KMS-11 (cell line): ENCODE data around the gene CFAP221.

Source experiments
- H2AFZ ChIP-seq: fragments of 200-600 bp; sonication (generic); 2 replicates; pipeline ENCODE4 v1.6.1; 2016; ENCODE audit warnings: antibody characterized with exemption, mixed run types, low read depth
- H3K27ac ChIP-seq: fragments of 200-600 bp; sonication (generic); 2 replicates; pipeline ENCODE4 v1.6.1; 2016; ENCODE audit warnings: mild to moderate bottlenecking, mixed run types
- H3K27me3 ChIP-seq: fragments of 200-600 bp; sonication (generic); 2 replicates; pipeline ENCODE4 v1.6.1; 2017; ENCODE audit warnings: mild to moderate bottlenecking, low read depth, mixed run types, moderate library complexity; ENCODE audit not compliant: insufficient read depth
- H3K36me3 ChIP-seq: fragments of 200-600 bp; sonication (generic); 2 replicates; pipeline ENCODE4 v1.6.1; 2017; ENCODE audit warnings: mild to moderate bottlenecking, mixed run types; ENCODE audit not compliant: insufficient read depth
- H3K4me1 ChIP-seq: fragments of 200-600 bp; sonication (generic); 2 replicates; pipeline ENCODE4 v1.6.1; 2016; ENCODE audit warnings: mild to moderate bottlenecking, low read depth, mixed run types; ENCODE audit not compliant: poor library complexity, severe bottlenecking
- H3K4me2 ChIP-seq: fragments of 200-600 bp; sonication (generic); 2 replicates; pipeline ENCODE4 v1.7.0; 2016; ENCODE audit warnings: mild to moderate bottlenecking, mixed run types
- H3K4me3 ChIP-seq: fragments of 200-600 bp; sonication (generic); IDR thresholded peaks from 2 replicates; pipeline ENCODE4 v1.6.1; 2017; ENCODE audit warnings: low read depth, low read length, mixed read lengths; ENCODE audit not compliant: insufficient read depth
- H3K79me2 ChIP-seq: fragments of 200-600 bp; sonication (generic); 2 replicates; pipeline ENCODE4 v1.6.1; 2016; ENCODE audit warnings: low read depth, mixed run types; ENCODE audit not compliant: insufficient read depth
- H3K9ac ChIP-seq: fragments of 200-600 bp; sonication (generic); 2 replicates; pipeline ENCODE4 v1.6.1; 2016; ENCODE audit warnings: mild to moderate bottlenecking, mixed run types
- H4K20me1 ChIP-seq: fragments of 200-600 bp; sonication (generic); 2 replicates; pipeline ENCODE4 v1.6.1; 2016; ENCODE audit warnings: mild to moderate bottlenecking, mixed run types; ENCODE audit not compliant: insufficient read depth
- TF ChIP-seq, protein P1 (sequence below): fragments of 200-600 bp; sonication (generic); conservative IDR thresholded peaks from 2 replicates; pipeline ENCODE4 v1.6.1; 2017; ENCODE audit warnings: low read depth, mild to moderate bottlenecking, antibody characterized with exemption, low read length, moderate library complexity, mixed read lengths

The CFAP221 gene

GRCh38 chr2:119694470-119694844, 150.2 kb downstream of the CFAP221 start:
- TF ChIP-seq, protein P1, sequence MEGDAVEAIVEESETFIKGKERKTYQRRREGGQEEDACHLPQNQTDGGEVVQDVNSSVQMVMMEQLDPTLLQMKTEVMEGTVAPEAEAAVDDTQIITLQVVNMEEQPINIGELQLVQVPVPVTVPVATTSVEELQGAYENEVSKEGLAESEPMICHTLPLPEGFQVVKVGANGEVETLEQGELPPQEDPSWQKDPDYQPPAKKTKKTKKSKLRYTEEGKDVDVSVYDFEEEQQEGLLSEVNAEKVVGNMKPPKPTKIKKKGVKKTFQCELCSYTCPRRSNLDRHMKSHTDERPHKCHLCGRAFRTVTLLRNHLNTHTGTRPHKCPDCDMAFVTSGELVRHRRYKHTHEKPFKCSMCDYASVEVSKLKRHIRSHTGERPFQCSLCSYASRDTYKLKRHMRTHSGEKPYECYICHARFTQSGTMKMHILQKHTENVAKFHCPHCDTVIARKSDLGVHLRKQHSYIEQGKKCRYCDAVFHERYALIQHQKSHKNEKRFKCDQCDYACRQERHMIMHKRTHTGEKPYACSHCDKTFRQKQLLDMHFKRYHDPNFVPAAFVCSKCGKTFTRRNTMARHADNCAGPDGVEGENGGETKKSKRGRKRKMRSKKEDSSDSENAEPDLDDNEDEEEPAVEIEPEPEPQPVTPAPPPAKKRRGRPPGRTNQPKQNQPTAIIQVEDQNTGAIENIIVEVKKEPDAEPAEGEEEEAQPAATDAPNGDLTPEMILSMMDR: no peak
- H3K4me2 ChIP-seq: no peak overlapping the region; the same call in 1 of the 2 replicates
- no peak overlapping the region for H3K4me3 ChIP-seq
- no peak overlapping the region for H2AFZ ChIP-seq
- H3K27me3 ChIP-seq: no peaks in the 10 kb centered on the region
- no peak overlapping the region for H3K27ac ChIP-seq
- peaks cover 26% of the 10 kb centered on the region for H3K4me1 ChIP-seq
- no peaks in the 10 kb centered on the region for H3K79me2 ChIP-seq
- no peaks in the 10 kb centered on the region for H4K20me1 ChIP-seq
- H3K9ac ChIP-seq: no peak overlapping the region
- no peaks in the 10 kb centered on the region for H3K36me3 ChIP-seq

DNA sequence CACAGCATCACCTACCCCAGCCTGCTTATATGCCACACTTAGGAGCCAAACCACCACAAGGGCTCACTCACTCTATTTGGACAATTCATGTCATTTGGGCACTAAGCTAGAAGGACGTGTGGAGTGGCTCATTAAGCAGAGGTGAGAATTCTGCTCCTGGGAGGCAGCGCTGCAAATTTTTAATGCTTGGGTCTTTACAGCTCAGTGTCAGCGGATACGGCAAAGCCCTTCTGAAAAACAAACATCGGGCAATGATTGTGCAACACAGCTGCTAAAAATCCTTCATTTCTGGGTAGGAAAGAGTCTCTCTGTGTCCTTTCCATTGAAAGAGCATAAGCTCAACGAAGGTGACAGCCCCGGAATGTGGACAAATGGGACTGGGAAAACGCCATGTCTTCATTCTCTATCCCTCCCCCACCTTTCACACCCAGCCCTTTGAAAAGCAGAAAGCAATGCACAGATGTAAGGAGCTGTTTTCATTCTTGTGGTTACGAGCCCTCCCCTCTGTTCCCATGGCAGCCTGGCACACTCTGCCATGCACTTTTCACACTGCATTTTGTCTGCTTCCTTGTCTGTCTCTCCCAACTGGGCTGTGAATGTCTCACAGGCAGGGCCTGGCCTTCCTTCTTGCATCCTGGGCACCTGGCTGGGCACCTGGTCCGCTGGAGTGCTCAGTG, 150.7 kb downstream of the CFAP221 start:
- TF ChIP-seq, protein P1: no peak
- Histone ChIP-seq H3K27ac (no peak overlapping the region), H3K9ac (no peak overlapping the region), H3K4me2 (peak overlapping the region; percentile 6; the same call in 1 of the 2 replicates), H3K27me3 (no peaks in the 10 kb centered on the region), H3K4me3 (no peak overlapping the region), H3K4me1 (peaks cover 26% of the 10 kb centered on the region), H4K20me1 (no peaks in the 10 kb centered on the region), H3K79me2 (no peaks in the 10 kb centered on the region), H2AFZ (no peak overlapping the region; the same call in 1 of the 2 replicates), H3K36me3 (no peaks in the 10 kb centered on the region)

- Histone ChIP-seq H3K27ac (no peak overlapping the region), H3K4me2 (no peak overlapping the region), H3K36me3 (no peaks in the 10 kb centered on the region), H3K79me2 (no peaks in the 10 kb centered on the region), H3K4me1 (peaks cover 26% of the 10 kb centered on the region), H3K27me3 (no peaks in the 10 kb centered on the region), H2AFZ (no peak overlapping the region), H3K9ac (no peak overlapping the region), H4K20me1 (no peaks in the 10 kb centered on the region), H3K4me3 (no peak overlapping the region)
- TF ChIP-seq, protein P1: no peak
Measured at GRCh38 chr2:119696005-119696404, 151.8 kb downstream of the CFAP221 start.

GRCh38 chr2:119696494-119697030, 152.3 kb downstream of the CFAP221 start:
- Histone ChIP-seq H4K20me1 (no peaks in the 10 kb centered on the region), H3K27me3 (no peaks in the 10 kb centered on the region), H3K9ac (no peak overlapping the region), H3K4me3 (no peak overlapping the region), H3K36me3 (no peaks in the 10 kb centered on the region), H2AFZ (no peak overlapping the region), H3K4me1 (peaks cover 26% of the 10 kb centered on the region), H3K79me2 (no peaks in the 10 kb centered on the region), H3K4me2 (no peak overlapping the region), H3K27ac (no peak overlapping the region)
- TF ChIP-seq, protein P1: no peak
